PFSK-1 (cell line): Measurements from ENCODE around the gene ERI3.

Source experiments
- FOXP2 ChIP-seq: optimal IDR thresholded peaks from 2 replicates; pipeline ENCODE3; 2011; ENCODE audit warnings: borderline replicate concordance, control low read depth, inconsistent platforms; ENCODE audit not compliant: insufficient read depth; ENCODE audit errors: extremely low read length, extremely low read depth
- POLR2AphosphoS5 ChIP-seq: IDR thresholded peaks from 2 replicates; pipeline ENCODE4 v1.6.1; 2012; ENCODE audit warnings: low read depth, mild to moderate bottlenecking, control low read depth, low read length, moderate library complexity
- SIN3A ChIP-seq: IDR thresholded peaks from 2 replicates; pipeline ENCODE4 v1.6.1; 2012; ENCODE audit warnings: mild to moderate bottlenecking, low read length, moderate library complexity, borderline replicate concordance; ENCODE audit not compliant: insufficient read depth
- TAF1 ChIP-seq: IDR thresholded peaks from 2 replicates; pipeline ENCODE4 v1.6.1; 2012; ENCODE audit warnings: low read length, control low read depth, borderline replicate concordance; ENCODE audit not compliant: insufficient read depth
- TF ChIP-seq, protein P1 (sequence below), 2 experiments: IDR thresholded peaks; 2 replicates each; pipeline versions ENCODE4 v1.6.1 to v1.8.0; 2011 to 2012; ENCODE audit warnings: low read depth in 2 of 2, low read length in 2 of 2, control low read depth in 1 of 2, inconsistent platforms in 1 of 2, mild to moderate bottlenecking in 1 of 2, moderate library complexity in 1 of 2; ENCODE audit not compliant: insufficient read depth in 1 of 2

ERI3 gene

DNA sequence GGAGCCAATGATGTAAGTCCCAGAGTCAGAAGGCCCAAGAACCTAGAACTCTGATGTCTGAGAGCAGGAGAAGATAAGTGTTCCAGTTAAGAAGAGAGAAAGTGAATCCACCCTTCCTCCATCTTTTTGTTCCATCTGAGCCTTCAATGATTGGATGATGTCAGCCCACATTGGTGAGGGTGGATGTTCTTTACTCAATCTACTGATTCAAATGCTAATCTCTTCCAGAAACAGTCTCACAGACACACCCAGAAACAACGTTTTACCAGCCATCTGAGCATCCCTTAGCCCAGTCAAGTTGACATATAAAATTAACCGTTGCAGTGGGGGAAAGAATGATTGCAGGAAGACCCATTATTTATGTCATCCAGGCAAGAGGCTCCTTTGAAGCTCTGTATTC is 33.5 kb upstream of the ERI3 start:
- TF ChIP-seq, protein P1, sequence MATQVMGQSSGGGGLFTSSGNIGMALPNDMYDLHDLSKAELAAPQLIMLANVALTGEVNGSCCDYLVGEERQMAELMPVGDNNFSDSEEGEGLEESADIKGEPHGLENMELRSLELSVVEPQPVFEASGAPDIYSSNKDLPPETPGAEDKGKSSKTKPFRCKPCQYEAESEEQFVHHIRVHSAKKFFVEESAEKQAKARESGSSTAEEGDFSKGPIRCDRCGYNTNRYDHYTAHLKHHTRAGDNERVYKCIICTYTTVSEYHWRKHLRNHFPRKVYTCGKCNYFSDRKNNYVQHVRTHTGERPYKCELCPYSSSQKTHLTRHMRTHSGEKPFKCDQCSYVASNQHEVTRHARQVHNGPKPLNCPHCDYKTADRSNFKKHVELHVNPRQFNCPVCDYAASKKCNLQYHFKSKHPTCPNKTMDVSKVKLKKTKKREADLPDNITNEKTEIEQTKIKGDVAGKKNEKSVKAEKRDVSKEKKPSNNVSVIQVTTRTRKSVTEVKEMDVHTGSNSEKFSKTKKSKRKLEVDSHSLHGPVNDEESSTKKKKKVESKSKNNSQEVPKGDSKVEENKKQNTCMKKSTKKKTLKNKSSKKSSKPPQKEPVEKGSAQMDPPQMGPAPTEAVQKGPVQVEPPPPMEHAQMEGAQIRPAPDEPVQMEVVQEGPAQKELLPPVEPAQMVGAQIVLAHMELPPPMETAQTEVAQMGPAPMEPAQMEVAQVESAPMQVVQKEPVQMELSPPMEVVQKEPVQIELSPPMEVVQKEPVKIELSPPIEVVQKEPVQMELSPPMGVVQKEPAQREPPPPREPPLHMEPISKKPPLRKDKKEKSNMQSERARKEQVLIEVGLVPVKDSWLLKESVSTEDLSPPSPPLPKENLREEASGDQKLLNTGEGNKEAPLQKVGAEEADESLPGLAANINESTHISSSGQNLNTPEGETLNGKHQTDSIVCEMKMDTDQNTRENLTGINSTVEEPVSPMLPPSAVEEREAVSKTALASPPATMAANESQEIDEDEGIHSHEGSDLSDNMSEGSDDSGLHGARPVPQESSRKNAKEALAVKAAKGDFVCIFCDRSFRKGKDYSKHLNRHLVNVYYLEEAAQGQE (IDR thresholded peaks at IDR 0.05; ENCODE audit: insufficient read depth in 1 of 2, low read depth in 2 of 2, low read length in 2 of 2): no peak
- TF ChIP-seq POLR2AphosphoS5 (no peak), SIN3A (no peak), TAF1 (no peak), FOXP2 (no peak)

DNA sequence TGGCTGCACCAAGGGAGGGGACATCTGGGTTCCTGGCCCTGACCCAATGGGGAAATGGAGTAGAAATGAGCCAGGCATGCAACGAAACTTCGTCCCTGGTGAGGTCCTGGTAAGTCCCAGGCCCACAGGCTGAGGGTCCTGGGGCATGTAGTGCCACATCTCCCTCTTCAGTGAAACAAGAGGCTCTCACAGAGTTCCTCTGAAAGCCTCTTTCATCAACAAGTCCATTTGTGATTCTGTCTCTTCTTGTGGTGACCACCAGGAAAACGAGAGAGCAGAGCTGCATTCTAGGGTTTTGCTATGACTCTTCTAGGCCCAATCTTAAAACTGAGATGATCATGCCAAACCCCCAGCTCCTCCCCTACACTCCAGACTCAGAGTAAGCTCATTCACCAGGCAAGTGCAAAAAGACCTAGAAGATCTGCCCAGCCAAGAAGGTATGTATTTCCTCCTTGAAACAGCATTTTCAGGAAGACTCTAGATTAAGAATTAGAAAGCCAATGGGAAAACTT is 25.7 kb upstream of the ERI3 start:
- no peak for TF ChIP-seq TAF1
- TF ChIP-seq, protein P1 (IDR thresholded peaks at IDR 0.05; ENCODE audit: insufficient read depth in 1 of 2, low read depth in 2 of 2, low read length in 2 of 2): no peak
- TF ChIP-seq SIN3A: no peak
- TF ChIP-seq FOXP2: no peak
- no peak for TF ChIP-seq POLR2AphosphoS5

DNA sequence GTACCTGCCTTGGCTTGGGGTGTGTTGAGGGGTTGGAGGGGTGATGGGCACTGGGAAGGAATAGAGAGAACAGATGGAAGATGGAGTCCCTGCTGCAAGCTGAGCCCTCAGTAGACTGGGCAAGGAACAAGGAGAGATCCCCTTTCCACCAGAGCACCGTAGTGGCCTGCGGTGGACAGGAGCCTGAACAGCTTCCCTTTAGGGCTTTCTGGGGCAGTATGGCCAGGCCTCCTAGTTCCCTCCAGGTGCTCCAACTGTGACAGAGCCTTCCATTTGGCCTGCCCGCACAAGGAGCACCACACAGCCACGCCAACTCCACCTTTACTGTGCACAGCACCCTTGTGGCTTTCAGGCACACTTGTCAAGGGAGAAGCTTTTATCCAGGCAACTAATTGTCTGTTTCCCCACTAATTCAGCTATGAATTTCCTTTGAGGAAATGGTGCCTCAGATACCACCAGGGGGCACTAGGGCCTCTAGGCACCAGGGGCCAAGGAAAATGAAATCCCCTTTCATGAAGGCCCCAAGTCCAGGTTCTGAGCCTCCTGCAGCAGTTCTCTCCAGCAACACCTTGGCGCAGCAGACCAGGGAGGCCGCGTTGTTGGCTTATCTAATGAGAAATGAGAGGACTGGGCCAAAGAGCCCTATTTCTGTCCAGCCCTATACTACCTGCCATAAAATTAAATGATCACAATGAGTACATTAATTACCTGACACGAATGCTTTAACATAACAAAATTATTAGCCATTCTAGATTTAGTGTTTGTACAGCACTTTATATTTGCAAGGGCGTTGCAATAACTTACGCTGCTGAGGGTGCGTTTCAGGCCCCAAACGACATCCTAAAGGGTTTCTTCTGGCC is 23.1 kb upstream of the ERI3 start:
- TF ChIP-seq POLR2AphosphoS5 (no peak), FOXP2 (no peak), TAF1 (no peak), SIN3A (no peak)
- TF ChIP-seq, protein P1 (IDR thresholded peaks at IDR 0.05; ENCODE audit: insufficient read depth in 1 of 2, low read depth in 2 of 2, low read length in 2 of 2): no peak

DNA sequence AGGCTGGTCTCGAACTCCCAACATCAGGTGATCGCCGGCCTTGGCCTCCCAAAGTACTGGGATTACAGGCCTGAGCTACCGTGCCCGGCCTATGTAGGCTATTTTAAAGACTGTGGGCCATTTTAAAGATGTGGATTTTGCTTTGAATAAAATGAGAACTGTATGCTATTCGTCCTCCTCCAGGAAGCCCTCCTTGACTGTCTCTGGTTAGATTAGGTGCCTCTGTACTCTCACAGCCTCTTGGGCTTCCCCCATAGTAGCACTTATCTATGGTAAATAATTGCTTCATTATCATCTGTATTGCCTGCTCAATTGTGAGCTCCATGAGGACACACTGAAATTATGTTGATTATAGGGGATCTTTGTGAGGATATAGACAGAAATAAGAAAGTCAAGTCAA is 20.5 kb upstream of the ERI3 start:
- TF ChIP-seq SIN3A (no peak), TAF1 (no peak), FOXP2 (no peak)
- TF ChIP-seq, protein P1 (IDR thresholded peaks at IDR 0.05; ENCODE audit: insufficient read depth in 1 of 2, low read depth in 2 of 2, low read length in 2 of 2): no peak
